M059J (cell line): ENCODE measurements around the gene LRFN5. TPM values are rescaled to one million over a fixed set of nuclear protein-coding genes. Genes with fewer than 3 reads are reported as not detected.
"Not testable (repeated sequence)": the region's sequence is repeated elsewhere in the genome, so short reads cannot be mapped to it uniquely, and the experiment has no call there.

Experiments used
- DNase-seq: peaks from one replicate; pipeline ENCODE4 v3.0.0-alpha.2; 2012; ENCODE audit warnings: low read depth
- total RNA-seq: library from RNA; depleted of rRNA; stranded (reverse); fragments of >200 nt; shearing (Covaris generic); gene quantifications from 2 replicates; pipeline ENCODE4 v1.2.3, GENCODE V29; 2014

Gene LRFN5
- total RNA-seq, 1 experiment from 2014 or later, result 0.05 TPM

- no peak for DNase-seq
Observed at GRCh38 chr14:41636492-41637392, 30.1 kb downstream of the LRFN5 start.

GRCh38 chr14:41641690-41642089 is 35.0 kb downstream of the LRFN5 start:
- DNase-seq, result no peak

DNA sequence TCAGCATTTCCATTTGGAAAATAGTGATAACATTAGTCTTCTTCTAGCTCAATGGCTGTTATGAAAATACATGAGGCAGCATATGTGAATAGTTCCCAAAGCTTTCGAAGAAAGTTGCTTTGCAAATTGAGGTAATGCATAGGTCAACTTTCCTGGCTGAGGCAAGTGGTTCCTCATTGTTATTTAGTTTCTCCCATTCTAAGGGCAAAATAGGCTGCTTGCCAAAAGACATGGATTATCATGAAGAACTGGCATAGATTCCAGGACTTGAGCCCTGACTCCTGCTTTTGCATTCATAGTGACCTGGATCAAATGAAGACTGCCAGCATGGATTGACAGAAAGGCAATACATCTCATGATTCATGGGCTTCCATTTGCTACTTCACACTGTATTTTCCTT is 35.7 kb downstream of the LRFN5 start:
- no peak for DNase-seq

- DNase-seq, result no peak
Observed at GRCh38 chr14:41642789-41643188, 36.1 kb downstream of the LRFN5 start.

GRCh38 chr14:41644606-41645005 is 37.9 kb downstream of the LRFN5 start:
- DNase-seq, result no peak

DNA sequence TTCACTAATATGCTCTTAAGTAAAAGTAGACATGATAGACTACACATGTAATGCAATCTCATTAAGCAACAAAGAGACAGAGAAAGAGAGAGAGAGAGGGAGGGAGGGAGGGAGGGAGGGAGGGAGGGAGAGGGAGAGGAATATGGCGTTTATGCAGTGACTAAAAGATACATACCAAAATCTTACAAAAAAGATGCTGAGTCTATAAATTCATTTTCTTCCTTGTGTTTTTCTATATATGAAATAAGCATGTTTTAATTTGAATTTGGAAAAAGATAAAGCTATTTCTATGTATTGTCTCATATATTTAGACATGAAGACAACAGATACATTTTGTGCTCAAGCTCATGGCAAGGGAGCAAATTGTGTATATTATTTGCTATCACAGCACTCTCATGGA is 44.1 kb downstream of the LRFN5 start:
- no peak for DNase-seq

- no peak for DNase-seq
Observed at GRCh38 chr14:41654196-41654595, 47.5 kb downstream of the LRFN5 start.

- DNase-seq, result no peak
Observed at GRCh38 chr14:41662780-41663472, 56.2 kb downstream of the LRFN5 start.

DNA sequence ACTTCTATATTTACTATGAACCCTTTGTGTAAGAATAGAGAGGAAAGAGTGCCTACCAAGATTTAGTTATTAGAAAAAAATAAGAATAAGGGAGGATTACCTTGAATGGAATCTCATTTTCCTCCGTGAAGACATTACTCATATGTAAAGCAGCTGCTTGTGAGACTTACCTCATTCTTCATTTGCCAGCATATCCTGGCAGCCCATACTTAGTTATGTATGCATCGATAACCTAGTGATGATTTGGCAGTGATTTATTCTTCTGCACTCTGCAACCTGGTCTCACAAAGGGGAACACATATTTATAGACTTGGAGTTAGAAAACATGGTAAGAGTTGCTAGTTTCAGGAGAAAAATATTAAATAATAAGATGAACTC is 56.8 kb downstream of the LRFN5 start:
- DNase-seq, result no peak

DNA sequence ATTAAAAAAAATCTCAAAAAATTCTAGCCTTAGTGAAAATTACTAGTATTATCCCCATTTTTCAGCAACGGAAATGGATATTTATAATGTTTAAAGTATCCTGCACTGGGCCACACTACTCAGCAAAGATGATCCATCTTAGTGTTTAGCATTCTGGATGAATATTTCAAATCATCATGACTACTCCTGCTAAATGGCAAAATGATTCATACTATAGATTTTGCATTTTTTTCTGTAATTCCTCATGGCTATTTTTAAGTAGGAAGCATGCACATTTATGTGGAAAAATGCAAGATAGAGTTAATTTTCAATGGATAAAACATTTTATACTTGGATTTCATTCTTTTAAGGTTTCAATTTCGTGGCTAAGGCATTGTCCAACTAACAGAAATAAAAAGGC is 59.6 kb downstream of the LRFN5 start:
- no peak for DNase-seq

GRCh38 chr14:41668356-41668755 is 61.7 kb downstream of the LRFN5 start:
- DNase-seq, result no peak

DNA sequence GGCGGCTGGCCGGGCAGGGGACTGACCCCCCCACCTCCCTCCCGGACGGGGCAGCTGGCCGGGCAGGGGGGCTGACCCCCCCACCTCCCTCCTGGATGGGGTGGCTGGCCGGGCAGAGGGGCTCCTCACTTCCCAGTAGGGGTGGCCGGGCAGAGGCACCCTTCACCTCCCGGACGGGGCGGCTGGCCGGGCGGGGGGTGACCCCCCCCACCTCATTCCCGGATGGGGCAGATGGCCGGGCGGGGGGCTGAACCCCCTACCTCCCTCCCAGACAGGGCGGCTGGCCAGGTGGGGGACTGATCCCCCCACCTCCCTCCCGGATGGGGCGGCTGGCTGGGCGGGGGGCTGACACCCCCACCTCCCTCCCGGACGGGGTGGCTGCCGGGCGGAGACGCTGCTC is 66.9 kb downstream of the LRFN5 start:
- DNase-seq, result not testable (repeated sequence)

GRCh38 chr14:41674511-41674971 is 67.9 kb downstream of the LRFN5 start:
- not testable (repeated sequence) for DNase-seq

- DNase-seq, result no peak
Observed at GRCh38 chr14:41699486-41699885, 92.8 kb downstream of the LRFN5 start.

- DNase-seq, result no peak
Observed at GRCh38 chr14:41718477-41719166, 111.9 kb downstream of the LRFN5 start.

GRCh38 chr14:41739203-41739602 is 132.5 kb downstream of the LRFN5 start:
- no peak for DNase-seq

DNA sequence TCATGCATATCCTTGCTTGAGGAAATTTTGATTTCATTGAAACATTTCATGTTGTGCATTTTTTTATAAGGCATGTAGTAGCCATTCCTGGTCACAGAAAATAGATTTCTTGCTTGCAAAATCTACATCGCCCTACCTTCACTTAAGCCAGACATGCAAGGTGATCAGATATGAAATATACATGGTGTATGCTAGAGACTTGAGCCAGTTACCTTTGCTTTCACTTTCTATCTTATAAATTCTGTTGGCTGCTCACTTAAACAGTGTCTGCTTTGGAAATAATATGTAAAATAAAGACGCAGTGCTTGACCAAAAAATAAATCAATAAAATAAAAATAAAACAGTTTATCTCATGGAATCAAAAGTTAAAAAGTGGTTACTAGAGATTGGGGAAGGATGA is 136.5 kb downstream of the LRFN5 start:
- no peak for DNase-seq

- peak; percentile 15 for DNase-seq
Observed at GRCh38 chr14:41749429-41749828, 142.8 kb downstream of the LRFN5 start.

- not testable (repeated sequence) for DNase-seq
Observed at GRCh38 chr14:41750575-41750974, 143.9 kb downstream of the LRFN5 start.

GRCh38 chr14:41758011-41758665 is 151.5 kb downstream of the LRFN5 start:
- DNase-seq, result no peak

- no peak for DNase-seq
Observed at GRCh38 chr14:41761204-41761603, 154.5 kb downstream of the LRFN5 start.

GRCh38 chr14:41766772-41767171 is 160.1 kb downstream of the LRFN5 start:
- no peak for DNase-seq
